CD4-positive, alpha-beta T cell treated with Interleukin-10 for 1 hour (primary cell): ENCODE results near the gene ST8SIA2.

Experiments used
- DNase-seq: peaks from one replicate; pipeline ENCODE4 v3.0.0-alpha.2; 2020

The ST8SIA2 gene

DNA sequence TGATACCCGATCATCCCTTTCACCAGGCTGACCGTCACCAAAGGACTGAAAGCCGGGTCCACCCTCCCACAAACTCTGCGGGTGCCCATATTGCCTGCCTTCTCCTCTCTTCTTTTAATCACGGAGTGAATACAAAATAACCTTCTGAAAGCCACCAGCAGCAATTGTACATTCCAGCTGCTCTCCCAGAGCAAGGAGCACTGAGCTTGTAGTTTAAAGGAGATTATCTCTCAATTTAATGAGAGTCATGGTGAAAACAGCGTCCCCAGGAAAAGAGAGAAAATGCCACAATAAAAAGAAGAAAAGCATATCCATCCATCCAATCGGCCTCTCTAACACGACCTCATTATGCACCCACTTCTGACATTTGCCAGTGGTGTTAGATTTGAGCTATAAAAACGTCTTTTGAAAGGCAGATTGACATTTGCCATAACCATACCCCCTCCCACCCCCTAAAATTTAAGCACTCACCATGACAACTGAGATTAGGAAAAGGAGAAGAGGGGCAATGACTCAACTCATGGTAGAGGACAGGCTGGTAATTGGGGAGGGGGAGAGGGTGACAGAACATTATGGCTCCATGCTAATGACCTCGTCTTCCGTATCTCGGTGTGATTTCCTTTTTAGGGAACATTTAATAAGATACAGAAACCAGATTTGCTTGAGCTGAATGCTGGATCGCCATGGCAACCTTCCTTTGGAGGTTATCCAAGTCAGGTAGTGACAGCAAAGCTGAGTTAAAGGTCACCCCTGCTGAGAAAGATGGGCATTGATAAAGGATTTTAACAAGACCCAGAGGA lies 106.2 kb downstream of the ST8SIA2 start:
- no peak for DNase-seq

DNA sequence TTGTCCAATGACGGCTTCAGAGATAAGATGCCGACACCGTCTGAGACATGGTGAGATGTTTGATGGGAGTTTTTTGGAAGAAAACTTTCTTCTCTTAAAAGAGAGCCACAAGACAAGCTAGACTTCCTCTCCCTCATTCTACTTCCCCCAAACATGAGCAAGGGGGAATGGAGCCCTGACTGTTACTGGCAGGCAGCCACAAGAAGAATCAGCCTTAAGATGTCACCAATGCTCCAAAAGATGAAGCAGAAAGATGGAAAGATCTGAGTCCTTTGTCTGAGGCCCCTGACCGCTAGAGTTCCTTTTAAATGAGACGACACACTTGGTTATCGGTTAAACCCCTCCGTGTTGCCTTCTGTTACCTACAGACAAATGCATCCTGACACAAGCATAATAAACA lies 108.7 kb downstream of the ST8SIA2 start:
- DNase-seq, result no peak

DNA sequence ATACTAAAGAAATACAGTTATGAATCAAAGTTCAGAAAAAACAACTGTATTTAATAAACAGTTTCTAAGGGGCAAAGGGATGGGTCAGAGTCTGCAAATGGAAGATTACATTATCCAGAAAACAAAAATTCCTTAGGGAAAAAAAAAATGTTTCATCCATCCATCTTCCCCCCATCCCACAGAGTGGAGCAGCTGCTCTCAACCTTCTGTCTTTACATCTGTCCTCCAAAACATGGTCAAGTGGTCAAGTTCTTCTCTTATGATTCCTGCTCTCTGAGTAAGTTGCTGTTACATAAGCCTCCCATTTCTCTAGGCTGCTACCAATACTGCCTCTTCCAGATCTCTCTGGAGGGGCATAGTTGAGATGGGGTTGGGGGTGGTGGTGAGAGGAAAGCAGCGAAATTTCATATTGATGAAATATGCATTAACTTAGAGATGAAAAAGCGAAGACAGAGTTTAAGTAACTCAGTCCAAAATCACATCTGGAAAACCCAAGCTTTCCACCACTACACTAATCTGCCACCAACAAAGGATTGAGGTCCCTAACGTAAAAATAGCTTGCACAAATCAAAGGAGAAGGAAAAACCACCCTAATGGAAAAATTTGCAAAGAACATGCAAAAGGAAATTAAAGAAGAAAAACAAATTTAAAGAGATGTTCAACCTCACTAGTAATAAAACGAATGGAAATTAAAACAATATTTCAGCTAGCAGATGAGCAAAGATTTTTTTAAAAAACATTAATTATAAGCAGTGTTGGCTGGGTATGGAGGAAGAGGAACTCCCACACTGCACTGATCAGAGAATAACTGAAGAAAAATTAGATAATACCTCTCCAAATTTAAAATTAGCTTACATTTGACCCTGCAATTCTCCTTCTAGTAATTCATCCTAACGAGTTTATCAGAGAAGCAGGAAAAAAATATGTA lies 109.5 kb downstream of the ST8SIA2 start:
- DNase-seq, result no peak

DNA sequence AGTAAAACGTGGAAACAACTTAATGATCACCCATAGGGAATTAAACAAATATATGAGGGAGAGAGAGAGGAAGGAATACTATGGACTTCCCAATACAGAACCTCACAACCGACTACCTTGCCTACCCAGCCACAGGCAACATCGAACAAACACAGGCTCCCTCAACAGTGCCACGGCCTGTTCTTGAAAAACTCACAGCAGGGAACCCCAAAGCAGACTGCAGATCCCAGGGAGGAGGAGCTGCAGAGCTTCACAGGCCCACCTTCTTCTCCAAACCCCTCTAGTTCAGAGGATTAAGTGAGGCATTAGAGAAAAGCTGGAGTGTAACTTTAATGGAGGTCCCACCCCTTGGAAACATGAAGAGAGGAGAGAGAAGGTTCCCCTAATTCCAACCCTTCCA lies 110.2 kb downstream of the ST8SIA2 start:
- DNase-seq, result no peak

DNA sequence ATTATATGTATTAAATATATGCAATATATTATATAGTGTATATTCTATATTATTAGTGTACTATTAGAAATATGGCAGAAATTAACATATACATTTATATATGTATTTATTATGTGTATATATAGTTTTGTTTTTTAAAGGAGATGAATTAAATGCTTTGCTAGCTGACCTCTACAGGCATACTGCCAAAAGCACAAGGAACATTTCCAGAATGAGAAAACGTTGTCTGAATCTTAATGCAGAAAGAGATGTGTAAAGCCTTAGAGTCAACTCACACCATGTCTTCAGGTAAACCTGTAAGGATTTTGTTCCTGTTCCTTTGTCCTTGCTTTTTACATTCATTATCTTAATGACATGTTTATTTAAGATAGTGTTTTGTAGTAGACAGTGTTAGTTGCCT lies 111.9 kb downstream of the ST8SIA2 start:
- no peak for DNase-seq

DNA sequence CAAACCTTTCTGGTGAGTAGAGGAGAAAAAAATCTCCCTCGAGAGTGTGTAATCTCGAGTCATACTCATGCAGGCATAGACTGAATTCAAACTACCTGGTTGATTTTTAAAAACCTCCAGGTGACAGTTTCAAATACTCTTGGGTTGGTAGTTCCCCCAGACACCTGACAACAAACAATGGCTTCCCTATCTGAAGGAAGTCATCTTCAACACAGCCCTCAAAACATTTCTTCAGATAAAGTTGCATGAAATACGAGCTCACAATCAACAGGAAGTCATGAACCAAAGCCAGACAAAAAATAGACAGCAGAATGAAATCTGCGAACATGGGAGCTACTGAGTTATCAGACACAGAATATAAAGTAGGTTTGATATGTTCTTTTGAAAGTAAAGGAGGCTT lies 112.8 kb downstream of the ST8SIA2 start:
- DNase-seq, result no peak

DNA sequence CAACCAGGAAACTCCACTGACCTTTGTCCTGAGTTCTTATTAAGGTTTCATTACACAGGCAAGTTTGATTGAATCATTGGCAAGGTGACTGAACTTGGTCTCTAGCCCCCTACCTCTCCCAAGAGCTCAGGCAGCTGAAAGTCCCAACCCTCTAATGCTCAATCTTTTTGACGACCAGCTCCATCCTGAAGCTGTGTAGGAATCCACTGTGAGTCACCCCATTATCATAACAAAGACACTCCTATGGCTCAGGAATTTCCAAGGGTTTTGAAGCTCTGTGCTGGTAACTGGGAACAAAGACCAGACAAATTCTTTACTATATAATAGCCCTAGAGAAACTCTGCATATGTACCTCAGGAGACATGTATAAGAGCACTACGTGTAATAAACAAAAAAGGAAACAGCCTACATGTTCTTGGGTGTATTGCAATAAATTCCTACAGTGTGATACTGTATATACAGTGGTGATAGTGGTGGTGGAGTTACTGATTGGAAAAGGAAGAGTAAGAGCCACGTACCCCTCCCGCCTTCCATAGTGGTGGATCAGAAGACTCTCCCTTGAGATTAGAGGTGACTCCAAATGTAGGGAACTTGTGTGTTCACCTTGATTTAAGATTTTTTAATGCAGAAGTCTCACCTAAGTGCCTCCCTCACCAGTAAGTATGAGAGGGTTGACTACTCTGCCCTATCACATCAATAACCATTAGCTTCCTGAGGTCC lies 116.6 kb downstream of the ST8SIA2 start:
- DNase-seq, result no peak
